Glutamatergic neuron (in vitro differentiated cells): ENCODE data around the gene EFHD2. TPM values are rescaled to one million over a fixed set of nuclear protein-coding genes. Genes with fewer than 3 reads are reported as not detected.

Source experiments
- DNase-seq: peaks from one replicate; pipeline ENCODE4 v3.0.0; 2022
- H3K27ac Mint-ChIP-seq: one replicate; pipeline ENCODE4 v1.8.0; 2020; ENCODE audit warnings: mild to moderate bottlenecking, mixed read lengths, inconsistent platforms; ENCODE audit not compliant: unreplicated experiment
- H3K27me3 Mint-ChIP-seq: one replicate; pipeline ENCODE4 v1.8.0; 2020; ENCODE audit warnings: mild to moderate bottlenecking, moderate library complexity, mixed read lengths, inconsistent platforms; ENCODE audit not compliant: unreplicated experiment
- H3K36me3 Mint-ChIP-seq: one replicate; pipeline ENCODE4 v1.8.0; 2020; ENCODE audit warnings: mild to moderate bottlenecking, mixed read lengths, inconsistent platforms; ENCODE audit not compliant: unreplicated experiment
- H3K4me1 Mint-ChIP-seq: one replicate; pipeline ENCODE4 v1.8.0; 2020; ENCODE audit warnings: mild to moderate bottlenecking, low read depth, mixed read lengths, inconsistent platforms; ENCODE audit not compliant: unreplicated experiment
- H3K4me3 Mint-ChIP-seq: one replicate; pipeline ENCODE4 v1.8.0; 2020; ENCODE audit warnings: mild to moderate bottlenecking, mixed read lengths, inconsistent platforms; ENCODE audit not compliant: unreplicated experiment
- H3K9me3 Mint-ChIP-seq: one replicate; pipeline ENCODE4 v1.8.0; 2020; ENCODE audit warnings: mild to moderate bottlenecking, moderate library complexity, mixed read lengths, inconsistent platforms; ENCODE audit not compliant: unreplicated experiment
- total RNA-seq: library from RNA; stranded (reverse); fragmentation: NEBNext Ultra II Directional; extraction: Animal tissue kit (Norgen Biotek cat#: 25700); gene quantifications from one replicate; pipeline ENCODE4 v1.2.1, GENCODE V29; 2021; ENCODE audit not compliant: unreplicated experiment
- TF ChIP-seq, protein P1 (sequence below): fragments of 200-600 bp; sonication (generic); IDR thresholded peaks from one replicate; pipeline ENCODE4 v1.5.0; 2021; ENCODE audit not compliant: partially characterized antibody, unreplicated experiment

EFHD2 gene
- total RNA-seq, 1 donor from 2014 or later: 2.6 TPM

DNA sequence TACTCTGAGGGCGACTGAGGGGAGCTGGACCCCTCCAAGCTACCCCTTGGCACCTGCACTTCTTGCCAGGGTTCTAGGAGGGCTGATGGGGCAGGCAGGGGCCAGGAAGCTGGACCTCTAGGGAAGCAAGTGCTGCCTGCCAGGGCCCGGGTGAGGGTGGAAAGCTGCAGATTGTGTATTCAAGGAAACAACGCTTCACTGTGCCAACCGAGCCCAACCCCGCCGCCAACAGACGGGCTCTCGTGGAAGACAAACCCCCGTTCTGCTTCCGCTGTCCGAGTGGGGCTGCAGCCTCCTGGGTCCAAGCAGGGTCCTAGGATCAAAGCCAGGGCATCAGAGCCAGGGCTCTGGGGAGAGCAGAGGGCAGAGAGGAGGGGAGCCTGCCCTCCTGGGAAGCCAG, 3.2 kb downstream of the EFHD2 start:
- Mint-ChIP-seq H3K27me3 (peaks cover 17% of the 10 kb centered on the region), H3K27ac (no peak overlapping the region), H3K4me1 (peaks cover 8% of the 10 kb centered on the region), H3K9me3 (peaks cover 2% of the 10 kb centered on the region), H3K4me3 (no peak overlapping the region), H3K36me3 (no peaks in the 10 kb centered on the region)
- TF ChIP-seq, protein P1, sequence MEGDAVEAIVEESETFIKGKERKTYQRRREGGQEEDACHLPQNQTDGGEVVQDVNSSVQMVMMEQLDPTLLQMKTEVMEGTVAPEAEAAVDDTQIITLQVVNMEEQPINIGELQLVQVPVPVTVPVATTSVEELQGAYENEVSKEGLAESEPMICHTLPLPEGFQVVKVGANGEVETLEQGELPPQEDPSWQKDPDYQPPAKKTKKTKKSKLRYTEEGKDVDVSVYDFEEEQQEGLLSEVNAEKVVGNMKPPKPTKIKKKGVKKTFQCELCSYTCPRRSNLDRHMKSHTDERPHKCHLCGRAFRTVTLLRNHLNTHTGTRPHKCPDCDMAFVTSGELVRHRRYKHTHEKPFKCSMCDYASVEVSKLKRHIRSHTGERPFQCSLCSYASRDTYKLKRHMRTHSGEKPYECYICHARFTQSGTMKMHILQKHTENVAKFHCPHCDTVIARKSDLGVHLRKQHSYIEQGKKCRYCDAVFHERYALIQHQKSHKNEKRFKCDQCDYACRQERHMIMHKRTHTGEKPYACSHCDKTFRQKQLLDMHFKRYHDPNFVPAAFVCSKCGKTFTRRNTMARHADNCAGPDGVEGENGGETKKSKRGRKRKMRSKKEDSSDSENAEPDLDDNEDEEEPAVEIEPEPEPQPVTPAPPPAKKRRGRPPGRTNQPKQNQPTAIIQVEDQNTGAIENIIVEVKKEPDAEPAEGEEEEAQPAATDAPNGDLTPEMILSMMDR: no peak
- no peak for DNase-seq

DNA sequence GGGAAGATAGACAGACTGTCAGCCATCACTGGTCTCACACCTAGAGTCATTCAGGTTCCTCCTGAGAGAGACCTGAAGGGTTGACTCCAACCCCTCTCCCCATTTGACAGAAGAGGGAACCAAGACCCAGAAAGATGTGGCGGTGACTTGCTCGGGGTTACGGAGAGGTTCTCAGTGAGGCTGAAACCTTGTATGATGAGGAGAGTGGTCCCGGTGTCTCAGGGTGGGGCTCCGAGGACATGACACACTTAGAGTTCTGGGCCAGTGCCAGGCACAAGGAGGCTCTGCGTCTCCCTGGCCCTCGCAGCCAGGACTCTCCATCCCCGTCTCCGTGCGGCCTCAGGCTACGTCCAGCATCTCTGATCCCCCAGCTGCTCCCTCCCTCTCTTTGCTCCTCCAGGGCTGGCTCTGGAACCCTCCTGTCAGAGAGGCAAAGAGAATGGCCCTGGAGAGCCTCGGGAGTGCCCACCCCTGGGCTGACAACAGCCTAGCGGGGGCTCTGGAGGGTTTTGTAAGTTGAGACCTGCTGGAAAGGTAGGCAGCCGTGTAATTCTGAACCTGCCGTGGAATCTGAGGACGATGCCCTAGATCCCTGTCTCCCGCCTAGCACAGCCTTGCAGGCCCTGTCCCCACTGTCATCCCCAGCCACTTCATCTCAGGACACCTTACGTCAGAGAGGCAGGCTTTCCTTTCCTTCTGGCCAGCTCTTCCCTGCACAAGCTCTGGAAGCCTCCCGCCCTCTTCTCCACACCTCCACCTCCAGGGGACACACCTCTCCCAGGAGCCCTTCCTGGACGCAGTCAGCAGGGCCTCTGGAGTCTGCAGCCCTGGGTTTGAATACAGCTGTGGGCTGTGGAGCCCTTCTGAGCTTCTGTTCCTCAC, 4.1 kb downstream of the EFHD2 start:
- H3K36me3 Mint-ChIP-seq: no peaks in the 10 kb centered on the region
- H3K4me1 Mint-ChIP-seq: peaks cover 4% of the 10 kb centered on the region
- TF ChIP-seq, protein P1: no peak
- DNase-seq: no peak
- H3K4me3 Mint-ChIP-seq: no peak overlapping the region
- H3K27me3 Mint-ChIP-seq: peaks cover 17% of the 10 kb centered on the region
- H3K9me3 Mint-ChIP-seq: peaks cover 2% of the 10 kb centered on the region
- H3K27ac Mint-ChIP-seq: no peak overlapping the region

DNA sequence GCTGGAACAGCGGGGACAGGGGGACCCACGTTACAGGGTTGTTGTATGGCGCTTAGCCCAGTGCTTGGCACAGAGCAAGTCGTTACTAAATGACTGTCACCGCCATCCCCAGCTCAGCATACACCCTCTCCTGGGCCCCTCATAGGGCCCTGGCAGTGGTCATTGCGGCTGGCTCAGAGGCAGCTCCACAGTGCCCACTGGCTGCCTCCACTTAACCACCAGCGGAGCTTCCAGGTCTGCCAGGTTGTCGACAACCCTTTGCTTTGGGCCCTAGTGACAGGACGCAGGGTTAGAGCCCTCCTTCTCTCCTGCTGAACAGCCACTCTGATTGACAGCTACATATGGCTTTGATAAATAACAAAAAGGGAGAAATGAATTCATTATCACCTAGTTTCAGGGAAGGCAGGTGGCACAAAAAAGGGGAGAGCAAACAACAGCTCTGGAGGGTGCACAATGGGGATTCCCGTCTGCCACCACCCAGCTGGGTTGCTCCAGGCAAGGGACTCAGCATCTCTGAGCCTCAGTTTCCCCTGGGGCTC, 4.8 kb downstream of the EFHD2 start:
- Mint-ChIP-seq H3K4me1 (no peaks in the 10 kb centered on the region), H3K27ac (no peak overlapping the region), H3K9me3 (peaks cover 2% of the 10 kb centered on the region), H3K4me3 (no peak overlapping the region), H3K36me3 (no peaks in the 10 kb centered on the region), H3K27me3 (peaks cover 14% of the 10 kb centered on the region)
- TF ChIP-seq, protein P1: no peak
- DNase-seq: no peak

DNA sequence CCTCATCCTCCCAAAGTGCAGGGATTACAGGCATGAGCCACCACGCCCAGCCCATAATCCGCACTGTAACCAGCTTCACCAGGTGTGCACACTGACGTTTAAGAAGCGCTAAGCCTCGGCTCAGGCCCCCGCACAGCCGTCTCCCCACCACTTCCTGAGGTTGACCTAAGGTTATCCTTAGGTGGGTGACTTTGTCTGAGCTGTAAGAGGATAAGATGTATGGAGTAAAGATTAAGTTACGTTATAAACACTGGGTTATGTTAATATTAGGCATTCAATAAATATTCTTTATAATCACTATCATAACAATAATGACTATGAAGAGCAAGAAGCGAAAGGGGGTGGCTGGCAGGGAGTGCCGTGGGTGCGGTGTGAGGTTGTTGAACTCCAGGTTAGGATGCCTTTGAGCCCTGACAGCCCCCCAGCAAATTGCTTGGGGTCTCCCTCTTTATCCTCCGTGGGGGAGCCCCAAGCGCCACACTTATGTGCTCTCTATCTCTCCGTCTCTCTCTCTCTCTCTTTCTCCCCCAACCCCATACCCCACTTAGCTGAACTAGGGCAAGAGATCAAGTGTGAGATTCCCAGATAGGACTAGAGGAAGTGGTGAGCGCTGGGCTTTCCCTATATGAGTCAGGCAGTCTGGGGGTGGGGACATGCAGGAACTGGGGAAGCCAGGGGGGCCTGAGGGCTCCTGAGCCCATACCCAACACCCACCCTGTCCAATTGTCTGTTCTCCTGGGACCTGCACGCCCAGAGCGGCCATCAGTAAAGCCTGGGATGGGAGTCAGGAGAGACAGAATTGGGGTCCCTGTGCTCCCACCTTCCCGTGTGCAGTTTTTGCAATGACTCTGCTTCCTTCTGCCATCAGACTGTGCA, 7.6 kb downstream of the EFHD2 start:
- Mint-ChIP-seq H3K36me3 (no peaks in the 10 kb centered on the region), H3K4me3 (no peak overlapping the region), H3K4me1 (no peaks in the 10 kb centered on the region), H3K27ac (no peak overlapping the region), H3K27me3 (peaks cover 6% of the 10 kb centered on the region), H3K9me3 (peaks cover 4% of the 10 kb centered on the region)
- DNase-seq: no peak
- TF ChIP-seq, protein P1: no peak
